Smooth muscle cell (in vitro differentiated cells): Measurements from ENCODE around the gene MOGAT3. TPM values are rescaled to one million over a fixed set of nuclear protein-coding genes. Genes with fewer than 3 reads are reported as not detected.

Source experiments
- DNase-seq: peaks from one replicate; lab custom pipeline; 2025; ENCODE audit not compliant: unreplicated experiment; lab: John Stamatoyannopoulos, UW
- H2AFZ ChIP-seq: fragments of 200-600 bp; sonication (generic); 2 replicates; pipeline ENCODE4 v1.6.0; 2016; ENCODE audit warnings: antibody characterized with exemption, low read depth, mild to moderate bottlenecking
- H3F3A ChIP-seq: fragments of 200-600 bp; sonication (generic); 2 replicates; pipeline ENCODE4 v1.6.0; 2017; ENCODE audit warnings: antibody characterized with exemption, low read depth
- H3K27ac ChIP-seq: fragments of 200-600 bp; sonication (generic); 2 replicates; pipeline ENCODE4 v1.5.1; 2016; ENCODE audit warnings: low read depth, mild to moderate bottlenecking
- H3K27me3 ChIP-seq: fragments of 200-600 bp; sonication (generic); 2 replicates; pipeline ENCODE4 v1.6.1; 2016; ENCODE audit warnings: low read depth, mild to moderate bottlenecking
- H3K36me3 ChIP-seq: fragments of 200-600 bp; sonication (generic); 2 replicates; pipeline ENCODE4 v1.5.1; 2016; ENCODE audit warnings: low read depth
- H3K4me1 ChIP-seq: fragments of 200-600 bp; sonication (generic); 2 replicates; pipeline ENCODE4 v1.5.1; 2016; ENCODE audit warnings: low read depth
- H3K4me2 ChIP-seq: fragments of 200-600 bp; sonication (generic); 2 replicates; pipeline ENCODE4 v1.6.0; 2016; ENCODE audit warnings: mild to moderate bottlenecking
- H3K4me3 ChIP-seq: fragments of 200-600 bp; sonication (generic); 2 replicates; pipeline ENCODE4 v1.5.1; 2016; ENCODE audit warnings: mild to moderate bottlenecking
- H3K79me2 ChIP-seq: fragments of 200-600 bp; sonication (generic); 2 replicates; pipeline ENCODE4 v1.6.0; 2016; ENCODE audit warnings: low read depth, mild to moderate bottlenecking
- H3K9ac ChIP-seq: fragments of 200-600 bp; sonication (generic); 2 replicates; pipeline ENCODE4 v1.6.0; 2016; ENCODE audit warnings: low read depth
- H3K9me3 ChIP-seq: fragments of 200-600 bp; sonication (generic); replicated peaks from 2 replicates; pipeline ENCODE4 v1.5.1; 2016; ENCODE audit warnings: low read depth
- H4K20me1 ChIP-seq: fragments of 200-600 bp; sonication (generic); 2 replicates; pipeline ENCODE4 v1.6.0; 2016; ENCODE audit warnings: low read depth
- WGBS: methylation state at CpG from one replicate; pipeline ENCODE4 v1.1.7; 2016; ENCODE audit warnings: low lambda C conversion rate; 5-methylcytosine and 5-hydroxymethylcytosine counted together
- polyA plus RNA-seq: library from polyadenylated mRNA; unstranded; fragments of >200 nt; fragmentation: Nextera tagmentation; extraction: Ambion mirVana; gene quantifications from 2 replicates; pipeline ENCODE4 v1.2.1, GENCODE V29; 2016
- total RNA-seq: library from RNA; depleted of rRNA; stranded (reverse); fragments of >200 nt; gene quantifications from 2 replicates; pipeline ENCODE4 v1.2.3, GENCODE V29; 2014
- TF ChIP-seq, protein P1 (sequence below): fragments of 200-600 bp; sonication (generic); IDR thresholded peaks from 2 replicates; pipeline ENCODE4 v1.5.1; 2017; ENCODE audit warnings: borderline replicate concordance, mild to moderate bottlenecking, antibody characterized with exemption; ENCODE audit not compliant: insufficient read depth, poor library complexity, severe bottlenecking

The MOGAT3 gene
- total and polyA plus RNA-seq, 2 experiments from 2014 or later: not detected

DNA sequence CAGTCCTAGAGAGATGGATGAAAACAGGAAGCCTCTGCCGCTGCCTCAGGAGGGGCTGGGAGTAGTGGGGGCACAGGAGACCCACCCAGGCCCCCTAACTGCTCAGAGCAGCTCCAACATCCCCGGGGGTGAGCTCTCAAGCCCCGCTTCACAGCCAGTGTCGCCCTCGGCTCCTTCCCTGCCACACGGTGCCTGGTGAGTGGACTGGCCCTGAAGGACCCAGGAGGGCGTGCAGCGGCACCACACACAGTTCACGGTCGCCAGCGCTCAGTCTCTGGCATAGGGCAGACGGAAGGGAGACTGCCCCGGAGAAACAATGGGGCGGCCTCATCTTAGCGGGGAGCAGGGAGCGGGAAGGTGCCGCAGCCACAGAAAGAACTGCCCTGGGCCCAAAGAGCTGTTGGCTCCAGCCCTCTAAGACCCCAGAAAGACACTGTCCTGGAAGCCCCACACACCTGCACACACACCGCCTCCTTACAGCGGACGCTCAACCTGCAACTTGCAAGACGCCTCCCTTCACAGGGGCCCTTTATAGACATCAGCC lies 35.5 kb upstream of the MOGAT3 start:
- no peaks in the 10 kb centered on the region for H3K27me3 ChIP-seq
- H2AFZ ChIP-seq: no peak overlapping the region
- WGBS: 97% methylated on average over 21 of the region's 21 CpGs
- TF ChIP-seq, protein P1, sequence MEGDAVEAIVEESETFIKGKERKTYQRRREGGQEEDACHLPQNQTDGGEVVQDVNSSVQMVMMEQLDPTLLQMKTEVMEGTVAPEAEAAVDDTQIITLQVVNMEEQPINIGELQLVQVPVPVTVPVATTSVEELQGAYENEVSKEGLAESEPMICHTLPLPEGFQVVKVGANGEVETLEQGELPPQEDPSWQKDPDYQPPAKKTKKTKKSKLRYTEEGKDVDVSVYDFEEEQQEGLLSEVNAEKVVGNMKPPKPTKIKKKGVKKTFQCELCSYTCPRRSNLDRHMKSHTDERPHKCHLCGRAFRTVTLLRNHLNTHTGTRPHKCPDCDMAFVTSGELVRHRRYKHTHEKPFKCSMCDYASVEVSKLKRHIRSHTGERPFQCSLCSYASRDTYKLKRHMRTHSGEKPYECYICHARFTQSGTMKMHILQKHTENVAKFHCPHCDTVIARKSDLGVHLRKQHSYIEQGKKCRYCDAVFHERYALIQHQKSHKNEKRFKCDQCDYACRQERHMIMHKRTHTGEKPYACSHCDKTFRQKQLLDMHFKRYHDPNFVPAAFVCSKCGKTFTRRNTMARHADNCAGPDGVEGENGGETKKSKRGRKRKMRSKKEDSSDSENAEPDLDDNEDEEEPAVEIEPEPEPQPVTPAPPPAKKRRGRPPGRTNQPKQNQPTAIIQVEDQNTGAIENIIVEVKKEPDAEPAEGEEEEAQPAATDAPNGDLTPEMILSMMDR: no peak
- peaks cover 14% of the 10 kb centered on the region for H4K20me1 ChIP-seq
- no peaks in the 10 kb centered on the region for H3K79me2 ChIP-seq
- H3K4me2 ChIP-seq: no peak overlapping the region
- no peak overlapping the region for H3K4me3 ChIP-seq
- no peaks in the 10 kb centered on the region for H3K9me3 ChIP-seq
- H3K36me3 ChIP-seq: no peaks in the 10 kb centered on the region
- no peak overlapping the region for H3K27ac ChIP-seq
- no peak for DNase-seq
- no peaks in the 10 kb centered on the region for H3K4me1 ChIP-seq
- H3K9ac ChIP-seq: no peak overlapping the region
- H3F3A ChIP-seq: peaks cover 7% of the 10 kb centered on the region

DNA sequence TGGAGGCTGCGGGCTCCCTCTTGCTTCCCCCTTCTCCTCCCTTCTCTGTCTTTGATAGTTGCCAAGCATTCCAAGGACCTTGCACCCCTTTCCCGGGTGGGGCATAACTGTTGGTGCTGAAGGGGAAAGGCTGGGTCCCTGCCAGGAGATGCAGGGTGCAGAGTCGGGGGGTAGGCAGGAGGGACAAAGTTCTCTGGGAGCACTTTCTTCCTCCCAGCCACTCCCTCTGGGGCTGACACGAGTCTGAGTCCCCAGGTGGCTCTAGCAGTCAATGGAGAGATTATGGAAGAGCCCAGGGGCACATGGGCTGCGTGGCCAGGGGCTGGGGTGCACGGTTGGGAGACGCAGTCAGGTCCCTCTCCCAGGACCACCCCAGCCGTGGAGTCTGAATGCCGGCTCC lies 34.7 kb upstream of the MOGAT3 start:
- Histone ChIP-seq H3K27ac (no peak overlapping the region), H3K36me3 (no peaks in the 10 kb centered on the region), H3K4me1 (no peaks in the 10 kb centered on the region), H3F3A (peaks cover 7% of the 10 kb centered on the region), H2AFZ (no peak overlapping the region), H3K4me2 (no peak overlapping the region), H3K4me3 (no peak overlapping the region), H3K79me2 (no peaks in the 10 kb centered on the region), H4K20me1 (peaks cover 8% of the 10 kb centered on the region), H3K27me3 (no peaks in the 10 kb centered on the region), H3K9me3 (no peaks in the 10 kb centered on the region), H3K9ac (no peak overlapping the region)
- no peak for DNase-seq
- TF ChIP-seq, protein P1: no peak
- WGBS: 88% methylated on average over 9 of the region's 9 CpGs

DNA sequence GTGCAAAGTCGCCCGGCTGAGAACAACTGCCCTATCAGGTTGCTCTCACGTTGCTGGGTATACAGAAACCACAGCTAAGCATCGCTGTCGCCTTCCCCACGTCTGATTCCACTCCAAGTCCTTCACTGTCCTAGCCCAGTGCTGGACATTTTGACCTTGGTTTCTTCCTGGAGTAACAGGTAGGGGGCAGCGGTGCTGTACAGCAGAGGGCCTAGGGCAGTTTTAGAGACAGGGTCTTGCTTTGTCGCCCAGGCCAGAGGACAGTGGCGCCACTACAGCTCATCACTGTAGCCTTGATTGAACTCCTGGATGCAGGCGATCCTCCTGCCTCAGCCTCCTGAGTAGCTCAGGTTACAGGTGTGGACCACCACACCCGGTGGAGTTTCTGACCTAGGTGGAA lies 34.2 kb upstream of the MOGAT3 start:
- Histone ChIP-seq H3K79me2 (no peaks in the 10 kb centered on the region), H3K9me3 (no peaks in the 10 kb centered on the region), H3K4me1 (no peaks in the 10 kb centered on the region), H3K4me3 (no peak overlapping the region), H3K27me3 (no peaks in the 10 kb centered on the region), H3K4me2 (no peak overlapping the region), H3K36me3 (no peaks in the 10 kb centered on the region), H2AFZ (no peak overlapping the region), H3F3A (peaks cover 7% of the 10 kb centered on the region), H3K27ac (no peak overlapping the region), H3K9ac (no peak overlapping the region), H4K20me1 (peaks cover 6% of the 10 kb centered on the region)
- no peak for DNase-seq
- TF ChIP-seq, protein P1: no peak
- WGBS: 76% methylated on average over 11 of the region's 11 CpGs

GRCh38 chr7:101234636-101235035 lies 33.8 kb upstream of the MOGAT3 start:
- H3F3A ChIP-seq: peaks cover 7% of the 10 kb centered on the region
- DNase-seq: no peak
- H3K27me3 ChIP-seq: no peaks in the 10 kb centered on the region
- peaks cover 6% of the 10 kb centered on the region for H4K20me1 ChIP-seq
- no peaks in the 10 kb centered on the region for H3K9me3 ChIP-seq
- no peak overlapping the region for H2AFZ ChIP-seq
- H3K4me2 ChIP-seq: no peak overlapping the region
- no peak overlapping the region for H3K9ac ChIP-seq
- no peaks in the 10 kb centered on the region for H3K4me1 ChIP-seq
- H3K79me2 ChIP-seq: no peaks in the 10 kb centered on the region
- H3K4me3 ChIP-seq: no peak overlapping the region
- TF ChIP-seq, protein P1: no peak
- no peak overlapping the region for H3K27ac ChIP-seq
- H3K36me3 ChIP-seq: no peaks in the 10 kb centered on the region
- WGBS: 92% methylated on average over 5 of the region's 5 CpGs
